GM23338 (cell line): ENCODE results near the gene PCSK6. TPM values are rescaled to one million over a fixed set of nuclear protein-coding genes. Genes with fewer than 3 reads are reported as not detected.

Experiments used
- ATAC-seq: fragments of 200-7000 bp; cut with Tn5 transposase; 3 replicates; pipeline ENCODE4 v1.9.1; 2020
- DNase-seq: peaks from one replicate; pipeline ENCODE4 v3.0.0-alpha.2; 2015; ENCODE audit warnings: low spot score
- H2AFZ ChIP-seq: fragments of 200-600 bp; sonication (generic); 2 replicates; pipeline ENCODE4 v1.8.0; 2016; ENCODE audit warnings: antibody characterized with exemption, mild to moderate bottlenecking, moderate library complexity
- H3F3A ChIP-seq: fragments of 200-600 bp; sonication (generic); replicated peaks from 2 replicates; pipeline ENCODE4 v1.8.0; 2017; ENCODE audit warnings: antibody characterized with exemption, mixed run types, low read depth
- H3K27ac ChIP-seq: fragments of 200-600 bp; sonication (generic); 2 replicates; pipeline ENCODE4 v1.6.1; 2016; ENCODE audit warnings: low read depth
- H3K27me3 ChIP-seq: fragments of 200-600 bp; sonication (generic); 2 replicates; pipeline ENCODE4 v1.8.0; 2016; ENCODE audit warnings: mild to moderate bottlenecking, mixed run types, moderate library complexity; ENCODE audit not compliant: insufficient read depth
- H3K36me3 ChIP-seq: fragments of 200-600 bp; sonication (generic); 2 replicates; pipeline ENCODE4 v1.8.0; 2016; ENCODE audit warnings: mild to moderate bottlenecking; ENCODE audit not compliant: insufficient read depth
- H3K4me1 ChIP-seq: fragments of 200-600 bp; sonication (generic); 2 replicates; pipeline ENCODE4 v1.8.0; 2016; ENCODE audit warnings: mild to moderate bottlenecking, moderate library complexity; ENCODE audit not compliant: insufficient read depth
- H3K4me2 ChIP-seq: fragments of 200-600 bp; sonication (generic); 2 replicates; pipeline ENCODE4 v1.7.1; 2017; ENCODE audit warnings: mixed run types
- H3K4me3 ChIP-seq: fragments of 200-600 bp; sonication (generic); 2 replicates; pipeline ENCODE4 v1.6.1; 2016; ENCODE audit warnings: mixed run types
- H3K79me2 ChIP-seq: fragments of 200-600 bp; sonication (generic); replicated peaks from 2 replicates; pipeline ENCODE4 v1.8.0; 2017; ENCODE audit warnings: mild to moderate bottlenecking; ENCODE audit not compliant: insufficient read depth
- H3K9me2 ChIP-seq: fragments of 200-600 bp; sonication (generic); 2 replicates; pipeline ENCODE4 v1.8.0; 2017; ENCODE audit not compliant: insufficient read depth
- H4K20me1 ChIP-seq: fragments of 200-600 bp; sonication (generic); replicated peaks from 2 replicates; pipeline ENCODE4 v1.8.0; 2017; ENCODE audit warnings: mild to moderate bottlenecking; ENCODE audit not compliant: insufficient read depth
- H3K27ac Mint-ChIP-seq: 2 replicates; pipeline ENCODE4 v1.8.0; 2020; ENCODE audit warnings: inconsistent platforms, mild to moderate bottlenecking, moderate library complexity, mixed read lengths
- H3K27me3 Mint-ChIP-seq: 3 replicates; pipeline ENCODE4 v1.8.0; 2022; ENCODE audit warnings: low read depth, mild to moderate bottlenecking, moderate library complexity, mixed read lengths, inconsistent platforms; ENCODE audit not compliant: insufficient read depth, poor library complexity
- H3K36me3 Mint-ChIP-seq: 3 replicates; pipeline ENCODE4 v1.8.0; 2021; ENCODE audit warnings: low read depth, mild to moderate bottlenecking, inconsistent platforms, moderate library complexity, mixed read lengths
- H3K4me1 Mint-ChIP-seq: 3 replicates; pipeline ENCODE4 v1.8.0; 2020; ENCODE audit warnings: mild to moderate bottlenecking, inconsistent platforms, mixed read lengths
- H3K4me3 Mint-ChIP-seq: 3 replicates; pipeline ENCODE4 v1.8.0; 2021; ENCODE audit warnings: moderate library complexity, mild to moderate bottlenecking, inconsistent platforms, mixed read lengths
- H3K9me3 Mint-ChIP-seq: 3 replicates; pipeline ENCODE4 v1.8.0; 2020; ENCODE audit warnings: moderate library complexity, mild to moderate bottlenecking, inconsistent platforms, mixed read lengths
- CREB1 ChIP-seq: fragments of 250-450 bp; sonication (Bioruptor Pico); IDR thresholded peaks from 2 replicates; pipeline ENCODE4 v1.5.0; 2020; ENCODE audit warnings: low read depth, mild to moderate bottlenecking, moderate library complexity
- CTCF ChIP-seq, 2 experiments: fragments of 200-600 bp in 1 of 2; sonication (generic) in 1 of 2; conservative IDR thresholded peaks; 2 replicates each; pipeline versions ENCODE4 v1.5.1 to v1.6.1; 2016 to 2017; ENCODE audit warnings: antibody characterized with exemption in 2 of 2, low read depth in 2 of 2, mild to moderate bottlenecking in 2 of 2, moderate library complexity in 1 of 2
- EZH2 ChIP-seq: fragments of 200-600 bp; sonication (generic); IDR thresholded peaks from one replicate; pipeline ENCODE4 v1.8.0; 2017; ENCODE audit warnings: antibody characterized with exemption, mild to moderate bottlenecking, low read depth; ENCODE audit not compliant: unreplicated experiment
- EZH2phosphoT487 ChIP-seq: fragments of 200-600 bp; sonication (generic); IDR thresholded peaks from one replicate; pipeline ENCODE4 v1.8.1; 2018; ENCODE audit warnings: antibody characterized with exemption; ENCODE audit not compliant: unreplicated experiment
- NANOG ChIP-seq: IDR thresholded peaks from 2 replicates; pipeline ENCODE4 v1.6.1; 2016; ENCODE audit warnings: antibody characterized with exemption, borderline replicate concordance
- POLR2AphosphoS5 ChIP-seq: IDR thresholded peaks from 2 replicates; pipeline ENCODE4 v1.6.1; 2016; ENCODE audit warnings: antibody characterized with exemption, low read depth
- REST ChIP-seq: IDR thresholded peaks from one replicate; pipeline ENCODE4 v1.6.1; 2018; ENCODE audit warnings: antibody characterized with exemption; ENCODE audit not compliant: unreplicated experiment
- STAT1 ChIP-seq: IDR thresholded peaks from one replicate; pipeline ENCODE4 v1.6.1; 2016; ENCODE audit warnings: antibody characterized with exemption; ENCODE audit not compliant: unreplicated experiment
- ZNF462 ChIP-seq: fragments of 250-450 bp; sonication (Bioruptor Pico); IDR thresholded peaks from 2 replicates; pipeline ENCODE4 v1.5.0; 2020; ENCODE audit warnings: mild to moderate bottlenecking, moderate library complexity
- polyA plus RNA-seq: library from polyadenylated mRNA; unstranded; fragments of >200 nt; fragmentation: Nextera tagmentation; extraction: Ambion mirVana; gene quantifications from 2 replicates; pipeline ENCODE4 v1.2.1, GENCODE V29; 2016
- total RNA-seq: library from RNA; depleted of rRNA; stranded (reverse); fragments of >200 nt; shearing (Covaris generic); gene quantifications from 2 replicates; pipeline ENCODE4 v1.2.3, GENCODE V29; 2014

PCSK6 gene
- total and polyA plus RNA-seq, 2 experiments from 2014 or later: 1.7 to 6.7 TPM

- no peak for TF ChIP-seq REST
- no peak for TF ChIP-seq EZH2
- TF ChIP-seq STAT1: no peak
- TF ChIP-seq CTCF (conservative IDR thresholded peaks at IDR 0.05; ENCODE audit: low read depth in 2 of 2): no peak
These were observed 179.4 kb downstream of the PCSK6 start (continued) for GRCh38 chr15:101310161-101310480.

- Histone ChIP-seq H3K4me3 (no peak overlapping the region), H3K4me1 (no peaks in the 10 kb centered on the region), H3K79me2 (no peaks in the 10 kb centered on the region), H3K36me3 (no peaks in the 10 kb centered on the region), H3F3A (no peaks in the 10 kb centered on the region), H4K20me1 (no peaks in the 10 kb centered on the region), H2AFZ (no peak overlapping the region), H3K9me2 (no peaks in the 10 kb centered on the region), H3K27ac (no peak overlapping the region), H3K4me2 (no peak overlapping the region), H3K27me3 (no peaks in the 10 kb centered on the region)
- Mint-ChIP-seq H3K27ac (no peak overlapping the region), H3K4me3 (no peak overlapping the region), H3K4me1 (no peaks in the 10 kb centered on the region), H3K27me3 (peaks cover 7% of the 10 kb centered on the region), H3K9me3 (no peaks in the 10 kb centered on the region), H3K36me3 (no peaks in the 10 kb centered on the region)
- DNase-seq (no peak), ATAC-seq (no peak)
- no peak for TF ChIP-seq POLR2AphosphoS5
- no peak for TF ChIP-seq CREB1
- no peak for TF ChIP-seq REST
- TF ChIP-seq EZH2phosphoT487: no peak
- no peak for TF ChIP-seq EZH2
- no peak for TF ChIP-seq NANOG
- no peak for TF ChIP-seq ZNF462
These were observed 179.9 kb downstream of the PCSK6 start for GRCh38 chr15:101309436-101310160.
